GM13976 (cell line): ENCODE measurements around the gene CTU1.

Source experiments
- DNase-seq: peaks from one replicate; pipeline ENCODE4 v3.0.0; 2012; ENCODE audit warnings: low spot score
- CTCF ChIP-seq: IDR thresholded peaks from 2 replicates; pipeline ENCODE4 v1.5.1; 2012; ENCODE audit warnings: borderline replicate concordance, mild to moderate bottlenecking; ENCODE audit not compliant: insufficient read depth; ENCODE audit errors: extremely low read depth, missing control alignments, control extremely low read depth
- in situ Hi-C: fragments of 300-500 bp; cut with MboI; formaldehyde crosslinking; loops from one replicate; pipeline ENCODE4 v1.12.0; 2022; ENCODE audit warnings: low sequenced_read_pairs, mixed read lengths, inconsistent platforms; ENCODE audit not compliant: unreplicated experiment

CTU1 gene

GRCh38 chr19:51140441-51140840 lies 32.2 kb upstream of the CTU1 start:
- in situ Hi-C loops, result no loop called here
- TF ChIP-seq CTCF, result no peak
- no peak for DNase-seq

GRCh38 chr19:51139299-51140014 lies 31.2 kb upstream of the CTU1 start:
- no peak for DNase-seq
- in situ Hi-C loops, result no loop called here
- no peak for TF ChIP-seq CTCF

- no peak for DNase-seq
- in situ Hi-C loops, result no loop called here
Observed at GRCh38 chr19:51138549-51138979, 30.4 kb upstream of the CTU1 start.

GRCh38 chr19:51137792-51138425 lies 29.7 kb upstream of the CTU1 start:
- in situ Hi-C loops, result no loop called here
- TF ChIP-seq CTCF, result no peak
- no peak for DNase-seq

More at GRCh38 chr19:51138549-51138979, 30.4 kb upstream of the CTU1 start:
- TF ChIP-seq CTCF, result no peak

GRCh38 chr19:51136851-51137551 lies 28.8 kb upstream of the CTU1 start:
- no peak for TF ChIP-seq CTCF
- in situ Hi-C loops, result no loop called here
- no peak for DNase-seq

- no peak for TF ChIP-seq CTCF
- no peak for DNase-seq
- in situ Hi-C loops, result no loop called here
Observed at GRCh38 chr19:51135986-51136762, 28.0 kb upstream of the CTU1 start.
